GM13977 (cell line): ENCODE measurements around the gene SLC25A38.

ENCODE experiments used
- DNase-seq: peaks from one replicate; pipeline ENCODE4 v3.0.0; 2012; ENCODE audit warnings: low spot score
- CTCF ChIP-seq: IDR thresholded peaks from 2 replicates; pipeline ENCODE4 v1.5.1; 2012; ENCODE audit warnings: mild to moderate bottlenecking, control low read depth; ENCODE audit not compliant: insufficient read depth; ENCODE audit errors: extremely low read depth, missing control alignments
- in situ Hi-C: fragments of 300-500 bp; cut with MboI; formaldehyde crosslinking; loops from one replicate; pipeline ENCODE4 v1.12.0; 2022; ENCODE audit warnings: low sequenced_read_pairs, low pct_unique_long_range_greater_than_20kb, mixed read lengths, inconsistent platforms; ENCODE audit not compliant: unreplicated experiment

Gene SLC25A38

GRCh38 chr3:39423436-39423970 is 40.3 kb downstream of the SLC25A38 start:
- no peak for DNase-seq
- in situ Hi-C loops = no loop called here
- TF ChIP-seq CTCF = no peak

- TF ChIP-seq CTCF = no peak
- in situ Hi-C loops = no loop called here
- DNase-seq = no peak
Measured at GRCh38 chr3:39426312-39426711, 43.1 kb downstream of the SLC25A38 start.

DNA sequence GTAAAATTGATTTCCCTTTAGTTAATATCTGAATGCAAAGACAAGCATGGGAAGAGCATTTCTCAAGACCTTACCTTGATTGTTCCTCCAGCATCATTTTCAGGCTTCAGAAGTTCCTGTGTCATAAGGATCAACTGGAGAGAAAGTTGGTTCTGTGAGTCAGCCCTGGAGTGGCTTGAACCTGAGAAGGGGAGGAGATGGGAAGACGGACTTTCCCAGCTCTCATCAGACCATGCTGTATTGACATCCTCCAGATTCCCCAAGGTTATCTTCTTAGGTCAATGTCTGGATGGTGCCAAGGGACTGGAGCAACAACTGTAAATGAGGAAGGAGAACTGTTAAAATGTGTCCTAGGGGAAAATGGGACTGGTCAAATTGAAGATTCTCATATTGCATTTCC is 44.3 kb downstream of the SLC25A38 start:
- in situ Hi-C loops = no loop called here
- TF ChIP-seq CTCF = no peak
- no peak for DNase-seq

DNA sequence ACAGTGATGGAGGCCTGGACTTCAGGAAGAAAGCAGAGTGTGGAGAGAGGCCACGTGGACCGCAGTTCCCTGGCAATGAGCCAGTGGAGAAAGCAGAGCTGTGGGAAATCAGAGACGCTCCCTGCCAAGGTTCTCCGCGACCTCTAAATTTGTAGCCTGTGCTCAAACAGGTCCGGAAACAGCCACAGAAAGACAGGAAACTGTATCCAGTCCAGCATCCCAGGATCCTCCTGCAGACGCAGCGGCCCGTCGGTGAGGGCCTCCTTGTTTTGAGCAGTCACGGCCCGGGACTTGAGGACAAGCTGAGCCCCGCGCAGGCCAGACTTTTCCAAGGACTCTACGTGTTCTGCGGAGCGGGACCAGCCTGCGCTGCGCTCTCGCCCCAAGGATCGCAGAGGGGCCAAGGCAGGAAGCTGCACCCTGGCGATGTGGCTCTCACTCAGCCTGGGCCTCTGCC is 45.6 kb downstream of the SLC25A38 start:
- TF ChIP-seq CTCF = no peak
- in situ Hi-C loops = no loop called here
- no peak for DNase-seq

GRCh38 chr3:39429466-39429865 is 46.3 kb downstream of the SLC25A38 start:
- no peak for DNase-seq
- TF ChIP-seq CTCF = no peak
- in situ Hi-C loops = no loop called here

- in situ Hi-C loops = no loop called here
- DNase-seq = no peak
- no peak for TF ChIP-seq CTCF
Measured at GRCh38 chr3:39432342-39432741, 49.2 kb downstream of the SLC25A38 start.

GRCh38 chr3:39433642-39434041 is 50.5 kb downstream of the SLC25A38 start:
- DNase-seq = no peak
- in situ Hi-C loops = no loop called here
- no peak for TF ChIP-seq CTCF
